Prostate gland (tissue), 2 donors: Measurements from ENCODE around the gene TLR3. TPM values are rescaled to one million over a fixed set of nuclear protein-coding genes. Genes with fewer than 3 reads are reported as not detected.

ENCODE experiments used
- DNase-seq: peaks from one replicate; pipeline ENCODE4 v3.0.0-alpha.2; 2019; ENCODE audit warnings: low spot score
- H3K27ac ChIP-seq, 2 donors: fragments of 200-600 bp; sonication (generic); 2 replicates each; pipeline ENCODE4 v1.5.1; 2017 to 2019
- H3K27me3 ChIP-seq: fragments of 200-600 bp; sonication (generic); replicated peaks from 2 replicates; pipeline ENCODE4 v1.5.1; 2019; ENCODE audit not compliant: insufficient read depth
- H3K36me3 ChIP-seq, 2 donors: fragments of 200-600 bp; sonication (generic); 1 replicate in 1 of 2; 2 replicates in 1 of 2; pipeline versions ENCODE4 v1.5.1 to v1.8.1; 2017 to 2019
- H3K4me1 ChIP-seq: fragments of 200-600 bp; sonication (generic); replicated peaks from 2 replicates; pipeline ENCODE4 v1.5.1; 2019
- H3K4me3 ChIP-seq, 2 donors: fragments of 200-600 bp; sonication (generic); 2 replicates each; pipeline ENCODE4 v1.5.1; 2017 to 2019
- H3K9me3 ChIP-seq: fragments of 200-600 bp; sonication (generic); 2 replicates; pipeline ENCODE4 v1.5.1; 2017
- CTCF ChIP-seq, 4 experiments: fragments of 200-600 bp in 2 of 4; fragments of 450-650 bp in 2 of 4; sonication (generic) in 2 of 4; IDR thresholded peaks; 1 replicate in 3 of 4; 2 replicates in 1 of 4; pipeline ENCODE4 v1.5.1; 2016 to 2019; ENCODE audit warnings: antibody characterized with exemption in 4 of 4, mild to moderate bottlenecking in 2 of 4, moderate library complexity in 2 of 4
- POLR2A ChIP-seq: fragments of 450-650 bp; IDR thresholded peaks from one replicate; pipeline ENCODE4 v1.6.1; 2016; ENCODE audit warnings: antibody characterized with exemption, mild to moderate bottlenecking
- POLR2AphosphoS5 ChIP-seq: sonication (generic); formaldehyde crosslinking; IDR thresholded peaks from one replicate; pipeline ENCODE4 v1.6.1; 2017; ENCODE audit warnings: antibody characterized with exemption
- WGBS: methylation state at CpG from one replicate; pipeline ENCODE4 v1.1.5; 2018; 5-methylcytosine and 5-hydroxymethylcytosine counted together
- intact Hi-C: fragments of 100-400 bp; cut with DNase I; formaldehyde crosslinking; loops from one replicate; pipeline ENCODE4 v1.14.2; 2022
- total RNA-seq, 2 donors: library from RNA; depleted of rRNA; stranded (reverse); fragments of >200 nt; gene quantifications; one replicate each; pipeline ENCODE4 v1.1.0, GENCODE V29; 2016

Gene TLR3
- total RNA-seq, 2 donors from 2014 or later, result 4.3 to 5.2 TPM

DNA sequence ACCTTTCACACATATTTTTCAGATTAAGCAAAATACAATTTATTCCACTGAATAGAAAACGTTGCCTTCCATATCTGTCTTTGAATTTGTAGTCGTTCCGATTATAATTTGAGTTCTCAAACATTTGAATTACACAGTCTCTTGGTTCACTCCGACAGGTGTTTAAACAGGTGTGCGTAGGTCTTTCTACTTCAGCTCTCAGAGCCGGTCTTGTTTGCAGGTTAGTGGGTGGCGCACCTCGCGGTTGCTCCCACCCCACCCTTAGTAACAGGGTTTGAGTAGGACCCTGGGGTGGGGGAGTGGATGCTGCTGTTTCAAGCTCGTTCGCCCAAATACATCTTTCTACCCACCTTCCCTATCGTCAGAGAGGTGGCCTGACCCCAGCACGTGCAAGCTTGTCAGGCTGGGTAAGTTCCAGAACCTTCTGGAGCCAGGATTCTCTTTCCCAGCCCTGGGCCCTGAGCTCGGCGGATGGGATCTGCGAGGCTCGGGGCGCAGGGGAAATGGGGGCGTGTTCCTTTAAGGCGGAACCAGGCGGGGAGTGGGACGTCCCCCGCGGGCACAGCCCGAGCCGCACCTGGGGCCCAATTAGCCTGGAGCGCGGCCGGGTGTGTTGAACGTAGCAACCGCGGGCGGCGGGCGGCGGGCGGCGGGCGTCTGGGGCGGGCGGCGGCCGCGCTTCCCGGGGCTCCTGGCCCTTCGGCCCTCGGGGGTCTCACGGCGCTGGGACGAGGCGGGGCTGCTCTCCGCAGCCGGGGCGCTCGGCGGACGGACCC is 35.3 kb downstream of the TLR3 start, which contains the start of gene FAM149A:
FAM149A (plus strand) TSS at position 591 of the 776 bp plus-strand sequence.
- Histone ChIP-seq H3K4me1 (peaks cover under 1% of the 10 kb centered on the region), H3K4me3 (peak within 1 kb of the TSS; percentile 55 to 77), H3K27ac (peak within 1 kb of the TSS; percentile 71 to 72), H3K9me3 (no peaks in the 10 kb centered on the region), H3K27me3 (no peaks in the 10 kb centered on the region), H3K36me3 (no peaks in the 10 kb centered on the region)
- TF ChIP-seq POLR2AphosphoS5, result peak; percentile 44
- no peak for TF ChIP-seq CTCF (IDR thresholded peaks at IDR 0.05)
- TF ChIP-seq POLR2A, result no peak
- intact Hi-C loops, result no loop called here
- DNase-seq, result peak; percentile 64
- 21% methylated on average over 18 of the region's 57 CpGs for WGBS

DNA sequence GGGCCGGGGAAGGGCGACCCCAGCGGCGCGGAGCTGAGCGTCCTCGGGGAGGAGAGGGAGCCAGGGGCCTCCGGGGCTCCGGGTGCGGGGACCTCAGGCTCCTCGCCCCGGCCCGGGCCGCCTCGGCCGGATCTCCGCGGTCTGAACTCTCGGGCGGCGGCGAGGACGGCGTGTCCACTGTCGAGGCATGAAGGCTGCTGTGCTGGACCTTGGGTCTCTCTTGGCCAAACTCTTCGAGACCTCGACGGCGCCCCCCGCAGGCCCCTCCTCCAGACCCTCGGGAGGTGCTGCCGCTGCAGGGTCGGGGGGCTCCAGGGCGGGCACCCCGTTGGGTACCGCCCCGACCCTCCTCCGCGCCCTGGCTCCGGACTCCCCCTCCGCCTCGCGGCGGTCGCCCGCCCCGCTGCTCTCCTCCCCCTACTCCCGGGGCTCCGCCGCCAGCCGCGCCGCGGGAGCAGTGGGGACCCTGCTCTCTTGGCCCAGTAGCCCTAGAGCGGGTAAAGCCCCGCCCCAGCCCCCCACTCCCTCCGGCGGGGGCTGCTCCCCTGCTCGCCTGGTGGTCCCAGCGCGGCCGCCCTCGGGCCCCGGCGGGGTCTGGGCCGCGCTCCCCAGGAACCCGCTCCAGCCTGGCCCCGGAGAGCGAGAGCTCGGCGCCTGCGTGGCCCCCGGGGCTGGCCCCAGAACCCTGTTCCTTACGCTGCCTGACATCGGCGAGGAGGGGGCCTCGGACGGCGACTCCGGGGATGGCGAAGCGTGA is 36.1 kb downstream of the TLR3 start:
- H3K4me3 ChIP-seq, result peak overlapping the region; percentile 55 to 77
- H3K4me1 ChIP-seq, result peaks cover 5% of the 10 kb centered on the region
- no peaks in the 10 kb centered on the region for H3K27me3 ChIP-seq
- no peaks in the 10 kb centered on the region for H3K36me3 ChIP-seq
- H3K27ac ChIP-seq, result peak overlapping the region; percentile 71 to 72
- intact Hi-C loops, result no loop called here
- TF ChIP-seq CTCF (IDR thresholded peaks at IDR 0.05) (no peak), POLR2AphosphoS5 (no peak), POLR2A (no peak)
- H3K9me3 ChIP-seq, result no peaks in the 10 kb centered on the region
- DNase-seq, result peak; percentile 29
- 2% methylated on average over 37 of the region's 83 CpGs for WGBS

DNA sequence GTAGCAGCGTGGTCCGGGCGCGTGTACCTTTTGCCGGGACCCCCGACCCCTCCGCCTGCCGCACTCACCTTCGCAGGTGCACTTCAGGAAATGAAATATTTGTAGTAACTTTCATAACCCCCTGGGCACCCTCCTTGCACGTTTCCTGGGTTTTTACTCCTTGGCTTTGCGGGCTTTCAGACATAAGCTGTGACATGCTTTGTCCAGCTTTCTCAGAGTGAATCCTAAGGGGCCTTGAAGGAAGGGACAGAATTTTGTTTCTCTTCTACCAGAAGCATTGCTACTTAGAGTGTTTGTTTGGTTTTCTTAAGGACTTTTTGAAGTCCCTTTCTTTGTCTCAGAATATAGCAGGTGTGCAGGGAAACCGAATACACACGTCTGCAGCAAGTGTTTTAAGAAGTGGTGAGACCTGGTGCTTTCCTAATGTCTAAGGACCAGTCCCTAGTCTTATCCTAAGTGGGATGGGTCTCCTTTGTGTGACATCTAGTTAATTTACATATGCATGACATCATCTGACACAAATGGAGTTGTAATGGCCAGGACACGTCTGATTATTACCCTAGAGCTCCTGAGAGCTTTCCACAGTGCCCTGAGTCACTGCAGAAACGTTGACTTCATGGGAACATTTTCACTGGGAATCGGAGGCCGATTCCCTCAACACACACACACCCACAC is 36.8 kb downstream of the TLR3 start:
- peak overlapping the region; percentile 55 to 77 for H3K4me3 ChIP-seq
- no peaks in the 10 kb centered on the region for H3K27me3 ChIP-seq
- TF ChIP-seq POLR2AphosphoS5 (peak; percentile 22), POLR2A (no peak), CTCF (IDR thresholded peaks at IDR 0.05) (no peak)
- peaks cover 5% of the 10 kb centered on the region for H3K4me1 ChIP-seq
- intact Hi-C loops, result no loop called here
- H3K36me3 ChIP-seq, result no peaks in the 10 kb centered on the region
- H3K9me3 ChIP-seq, result no peaks in the 10 kb centered on the region
- no peak for DNase-seq
- peak overlapping the region; percentile 71 to 72 for H3K27ac ChIP-seq
- 17% methylated on average over 17 of the region's 17 CpGs for WGBS

DNA sequence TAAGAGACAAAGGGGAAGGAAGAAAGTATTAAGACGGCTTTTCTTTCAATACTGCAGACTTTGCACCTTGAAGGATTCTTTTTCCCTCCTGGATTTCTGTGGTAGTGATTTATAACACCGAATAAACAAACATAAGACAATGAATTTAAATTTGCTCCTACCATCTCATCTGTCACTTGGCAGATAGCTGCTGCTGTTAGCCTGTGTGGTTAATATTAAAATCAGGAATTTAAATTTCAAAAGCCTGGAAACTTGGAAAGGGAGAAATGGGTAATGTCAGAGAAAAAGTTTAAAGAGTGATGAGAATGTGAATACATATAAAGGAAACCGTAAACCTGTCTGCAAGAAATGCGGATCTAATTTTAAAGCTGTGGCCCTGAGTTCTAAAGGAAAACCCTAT is 39.0 kb downstream of the TLR3 start:
- Histone ChIP-seq H3K9me3 (no peaks in the 10 kb centered on the region), H3K4me3 (no peak overlapping the region), H3K27me3 (no peaks in the 10 kb centered on the region), H3K4me1 (peaks cover 5% of the 10 kb centered on the region), H3K27ac (no peak overlapping the region), H3K36me3 (no peaks in the 10 kb centered on the region)
- intact Hi-C loops, result no loop called here
- 61% methylated on average over 4 of the region's 4 CpGs for WGBS
- TF ChIP-seq POLR2AphosphoS5 (no peak), POLR2A (no peak), CTCF (IDR thresholded peaks at IDR 0.05) (no peak)
- DNase-seq, result no peak
